OCI-LY1 (cell line): ENCODE results near the gene TMBIM6.

Experiments used
- EZH2 ChIP-seq: fragments of 200-600 bp; sonication (generic), shearing (Covaris generic); IDR thresholded peaks from 2 replicates; pipeline ENCODE4 v1.8.0; 2017; ENCODE audit warnings: borderline replicate concordance, mixed run types, mild to moderate bottlenecking, antibody characterized with exemption, low read length, moderate library complexity, mixed read lengths
- TF ChIP-seq, protein P1 (sequence below): fragments of 200-600 bp; sonication (generic), shearing (Covaris generic); IDR thresholded peaks from 2 replicates; pipeline ENCODE4 v1.5.1; 2017; ENCODE audit warnings: mild to moderate bottlenecking, antibody characterized with exemption, low read length, moderate library complexity, mixed read lengths

- TF ChIP-seq, protein P1, sequence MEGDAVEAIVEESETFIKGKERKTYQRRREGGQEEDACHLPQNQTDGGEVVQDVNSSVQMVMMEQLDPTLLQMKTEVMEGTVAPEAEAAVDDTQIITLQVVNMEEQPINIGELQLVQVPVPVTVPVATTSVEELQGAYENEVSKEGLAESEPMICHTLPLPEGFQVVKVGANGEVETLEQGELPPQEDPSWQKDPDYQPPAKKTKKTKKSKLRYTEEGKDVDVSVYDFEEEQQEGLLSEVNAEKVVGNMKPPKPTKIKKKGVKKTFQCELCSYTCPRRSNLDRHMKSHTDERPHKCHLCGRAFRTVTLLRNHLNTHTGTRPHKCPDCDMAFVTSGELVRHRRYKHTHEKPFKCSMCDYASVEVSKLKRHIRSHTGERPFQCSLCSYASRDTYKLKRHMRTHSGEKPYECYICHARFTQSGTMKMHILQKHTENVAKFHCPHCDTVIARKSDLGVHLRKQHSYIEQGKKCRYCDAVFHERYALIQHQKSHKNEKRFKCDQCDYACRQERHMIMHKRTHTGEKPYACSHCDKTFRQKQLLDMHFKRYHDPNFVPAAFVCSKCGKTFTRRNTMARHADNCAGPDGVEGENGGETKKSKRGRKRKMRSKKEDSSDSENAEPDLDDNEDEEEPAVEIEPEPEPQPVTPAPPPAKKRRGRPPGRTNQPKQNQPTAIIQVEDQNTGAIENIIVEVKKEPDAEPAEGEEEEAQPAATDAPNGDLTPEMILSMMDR, result peak; percentile 92
- TF ChIP-seq EZH2, result no peak
Measured at GRCh38 chr12:49777800-49778748, 36.7 kb downstream of the TMBIM6 start.
